ENCODE data around the gene CPN2. TPM values are rescaled to one million over a fixed set of nuclear protein-coding genes. Genes with fewer than 3 reads are reported as not detected.

The CPN2 gene
- total and polyA plus RNA-seq, 2 donors (not counting 3 experiments of a cell fraction or from before 2014, with no cell fraction given), result not detected

DNA sequence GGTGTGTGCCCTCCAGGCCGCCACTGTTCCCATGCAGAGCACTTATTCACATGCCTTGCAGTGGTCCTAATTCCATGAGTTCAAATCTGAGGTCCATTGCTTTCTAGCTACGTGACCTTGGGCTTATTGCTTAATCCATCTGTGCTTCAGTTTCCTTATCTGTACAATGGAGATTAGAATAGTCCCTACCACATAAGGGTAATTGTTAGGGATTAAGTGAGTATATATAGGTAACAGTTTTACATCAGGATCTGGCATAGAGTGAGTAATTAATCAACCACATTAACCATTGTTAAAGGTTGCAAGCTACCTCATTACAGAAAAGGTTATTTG, 7.6 kb downstream of the CPN2 start:
- DNase-seq (ENCODE audit: low read depth, low spot score) (no peak), FAIRE-seq (no peak)
- CTCF ChIA-PET, result interaction anchor here (0.7 to 7.1 kb wide), 29 partner anchors 8 to 702 kb away, joined by 3 to 84 read pairs (median 6); partner anchors contain the start of gene GP5
- H3K27me3 ChIP-seq (ENCODE audit: control insufficient read depth in 2 of 2, insufficient read depth in 2 of 2, low read length in 2 of 2), result peaks cover 0 to 2% of the 10 kb centered on the region in 2 experiments
- H3K36me3 ChIP-seq (ENCODE audit: control insufficient read depth in 2 of 2, extremely low read depth in 1 of 2, insufficient read depth in 2 of 2, low read length in 2 of 2), result no peaks in the 10 kb centered on the region
- H3K9me1 ChIP-seq (replicated peaks; ENCODE audit: control insufficient read depth, extremely low read depth, insufficient read depth, low read length), result no peaks in the 10 kb centered on the region
- H3K79me2 ChIP-seq (ENCODE audit: control insufficient read depth, insufficient read depth, low read length), result no peaks in the 10 kb centered on the region
- H2AFZ ChIP-seq (ENCODE audit: low read depth, low read length), result no peak overlapping the region
- dilution Hi-C loops (cut with MboI; ENCODE audit: extremely low pct_ligation_motif_present, low sequenced_read_pairs) (no loop called here), intact Hi-C loops (cut with micrococcal nuclease) (no loop called here)
- TF ChIP-seq GATA2 (IDR thresholded peaks at IDR 0.05; ENCODE audit: insufficient read depth, insufficient read length, low read depth, low read length), result no peak
- TF ChIP-seq FOS (IDR thresholded peaks at IDR 0.05; ENCODE audit: borderline replicate concordance, insufficient read depth, low read length), result no peak
- no peak for TF ChIP-seq JUN (IDR thresholded peaks at IDR 0.05; ENCODE audit: borderline replicate concordance, insufficient read depth, insufficient read length, low read depth)
- no peaks in the 10 kb centered on the region for H3K4me1 ChIP-seq (ENCODE audit: control insufficient read depth, extremely low read depth, insufficient read depth, low read length)
- H4K20me1 ChIP-seq (replicated peaks; ENCODE audit: control insufficient read depth, extremely low read depth, insufficient read depth, low read length), result no peaks in the 10 kb centered on the region
- H3K4me2 ChIP-seq (ENCODE audit: insufficient read depth, low read length), result no peak overlapping the region
- no peak overlapping the region for H3K27ac ChIP-seq (ENCODE audit: insufficient read depth, low read depth, low read length)
- no peak overlapping the region for H3K4me3 ChIP-seq (replicated peaks in 1 of 3; ENCODE audit: insufficient read depth in 1 of 3, low read depth in 1 of 3, low read length in 3 of 3)
- no peak overlapping the region for H3K9ac ChIP-seq (replicated peaks; ENCODE audit: extremely low read depth, insufficient read depth, low read length)
- no TSS peak for BruUV-seq (replicated peaks)
- POLR2A ChIA-PET, result interaction anchor here (0.6 kb wide), 1 partner anchor 19 kb away, joined by 6 read pairs; no protein-coding TSS in a partner anchor
- no peaks in the 10 kb centered on the region for H3K9me3 ChIP-seq (replicated peaks; ENCODE audit: control insufficient read depth, insufficient read depth, low read length)

DNA sequence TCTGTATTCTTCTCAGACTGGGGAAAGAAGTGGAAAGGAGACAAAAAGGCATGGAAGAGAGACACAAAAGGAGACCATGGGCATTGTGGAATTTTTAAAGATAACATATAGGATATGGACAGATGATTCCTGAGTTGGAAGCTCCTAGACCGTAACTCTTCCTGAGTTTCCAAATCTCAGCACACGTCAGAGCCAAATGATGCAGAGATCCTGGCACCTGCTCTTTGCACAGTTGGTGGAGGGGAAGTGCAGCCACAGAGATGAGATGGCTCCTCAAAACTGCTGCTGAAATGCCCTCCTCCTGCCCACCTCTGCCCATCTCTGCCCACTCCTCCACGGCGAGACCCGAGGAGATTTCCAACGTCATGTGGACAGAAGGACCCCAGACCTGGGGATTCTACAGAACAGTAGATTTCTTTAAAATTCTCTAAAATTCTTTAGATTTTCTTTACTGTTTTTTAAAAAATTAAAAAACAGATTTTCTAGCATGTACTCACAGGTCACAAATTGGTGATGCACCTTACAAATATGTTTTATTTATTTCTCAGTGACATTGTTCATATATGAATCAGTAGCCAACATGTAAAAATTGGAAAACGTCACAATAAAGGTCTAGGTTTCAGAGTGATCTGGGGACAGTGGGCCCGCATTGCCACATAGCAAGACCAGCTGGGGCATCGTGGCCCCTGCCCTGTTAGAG, 8.1 kb downstream of the CPN2 start:
- H3K9ac ChIP-seq (replicated peaks; ENCODE audit: extremely low read depth, insufficient read depth, low read length), result no peak overlapping the region
- TF ChIP-seq, protein P1, sequence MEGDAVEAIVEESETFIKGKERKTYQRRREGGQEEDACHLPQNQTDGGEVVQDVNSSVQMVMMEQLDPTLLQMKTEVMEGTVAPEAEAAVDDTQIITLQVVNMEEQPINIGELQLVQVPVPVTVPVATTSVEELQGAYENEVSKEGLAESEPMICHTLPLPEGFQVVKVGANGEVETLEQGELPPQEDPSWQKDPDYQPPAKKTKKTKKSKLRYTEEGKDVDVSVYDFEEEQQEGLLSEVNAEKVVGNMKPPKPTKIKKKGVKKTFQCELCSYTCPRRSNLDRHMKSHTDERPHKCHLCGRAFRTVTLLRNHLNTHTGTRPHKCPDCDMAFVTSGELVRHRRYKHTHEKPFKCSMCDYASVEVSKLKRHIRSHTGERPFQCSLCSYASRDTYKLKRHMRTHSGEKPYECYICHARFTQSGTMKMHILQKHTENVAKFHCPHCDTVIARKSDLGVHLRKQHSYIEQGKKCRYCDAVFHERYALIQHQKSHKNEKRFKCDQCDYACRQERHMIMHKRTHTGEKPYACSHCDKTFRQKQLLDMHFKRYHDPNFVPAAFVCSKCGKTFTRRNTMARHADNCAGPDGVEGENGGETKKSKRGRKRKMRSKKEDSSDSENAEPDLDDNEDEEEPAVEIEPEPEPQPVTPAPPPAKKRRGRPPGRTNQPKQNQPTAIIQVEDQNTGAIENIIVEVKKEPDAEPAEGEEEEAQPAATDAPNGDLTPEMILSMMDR (IDR thresholded peaks at IDR 0.05; ENCODE audit: extremely low read depth in 1 of 2, insufficient read depth in 1 of 2, low read depth in 1 of 2, low read length in 2 of 2), result no peak
- TF ChIP-seq MYC (IDR thresholded peaks at IDR 0.05; ENCODE audit: low read depth, low read length) (no peak), POLR2AphosphoS5 (IDR thresholded peaks at IDR 0.05; ENCODE audit: insufficient read depth, low read depth, low read length) (no peak), POLR2A (IDR thresholded peaks at IDR 0.05; ENCODE audit: low read depth, low read length) (no peak), GATA2 (IDR thresholded peaks at IDR 0.05; ENCODE audit: insufficient read depth, insufficient read length, low read depth, low read length) (no peak), FOS (IDR thresholded peaks at IDR 0.05; ENCODE audit: borderline replicate concordance, insufficient read depth, low read length) (no peak), EZH2 (IDR thresholded peaks at IDR 0.05; ENCODE audit: borderline replicate concordance, low read depth, low read length, severe bottlenecking) (no peak), JUN (IDR thresholded peaks at IDR 0.05; ENCODE audit: borderline replicate concordance, insufficient read depth, insufficient read length, low read depth) (no peak)
- TF ChIP-seq, protein P2, sequence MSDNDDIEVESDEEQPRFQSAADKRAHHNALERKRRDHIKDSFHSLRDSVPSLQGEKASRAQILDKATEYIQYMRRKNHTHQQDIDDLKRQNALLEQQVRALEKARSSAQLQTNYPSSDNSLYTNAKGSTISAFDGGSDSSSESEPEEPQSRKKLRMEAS (IDR thresholded peaks at IDR 0.05; ENCODE audit: insufficient read depth, insufficient read length), result no peak
- H3K4me1 ChIP-seq (ENCODE audit: control insufficient read depth, extremely low read depth, insufficient read depth, low read length), result no peaks in the 10 kb centered on the region
- no peak for DNase-seq (ENCODE audit: low read depth, low spot score)
- H3K79me2 ChIP-seq (ENCODE audit: control insufficient read depth, insufficient read depth, low read length), result no peaks in the 10 kb centered on the region
- H3K4me2 ChIP-seq (ENCODE audit: insufficient read depth, low read length), result no peak overlapping the region
- H3K36me3 ChIP-seq (ENCODE audit: control insufficient read depth in 2 of 2, extremely low read depth in 1 of 2, insufficient read depth in 2 of 2, low read length in 2 of 2), result no peaks in the 10 kb centered on the region
- H4K20me1 ChIP-seq (replicated peaks; ENCODE audit: control insufficient read depth, extremely low read depth, insufficient read depth, low read length), result no peaks in the 10 kb centered on the region
- no peak overlapping the region for H3K4me3 ChIP-seq (replicated peaks in 1 of 3; ENCODE audit: insufficient read depth in 1 of 3, low read depth in 1 of 3, low read length in 3 of 3)
- dilution Hi-C loops (cut with MboI; ENCODE audit: extremely low pct_ligation_motif_present, low sequenced_read_pairs) (no loop called here), intact Hi-C loops (cut with micrococcal nuclease) (no loop called here)
- H2AFZ ChIP-seq (ENCODE audit: low read depth, low read length), result no peak overlapping the region
- POLR2A ChIA-PET, result no interaction called here
- CTCF ChIA-PET, result interaction anchor here (0.7 to 7.1 kb wide), 35 partner anchors 8 to 701 kb away, joined by 3 to 84 read pairs (median 5); partner anchors contain the start of gene GP5
- no peaks in the 10 kb centered on the region for H3K9me1 ChIP-seq (replicated peaks; ENCODE audit: control insufficient read depth, extremely low read depth, insufficient read depth, low read length)
- BruUV-seq (replicated peaks), result no TSS peak
- H3K27ac ChIP-seq (ENCODE audit: insufficient read depth, low read depth, low read length), result no peak overlapping the region
- H3K9me3 ChIP-seq (replicated peaks; ENCODE audit: control insufficient read depth, insufficient read depth, low read length), result no peaks in the 10 kb centered on the region
- peaks cover 0 to 2% of the 10 kb centered on the region in 2 experiments for H3K27me3 ChIP-seq (ENCODE audit: control insufficient read depth in 2 of 2, insufficient read depth in 2 of 2, low read length in 2 of 2)
- FAIRE-seq, result no peak

Data from endothelial cell of umbilical vein (primary cell).